H1 (cell line): ENCODE measurements around the gene SCN8A. TPM values are rescaled to one million over a fixed set of nuclear protein-coding genes. Genes with fewer than 3 reads are reported as not detected.
A peak's percentile ranks its signal among the peaks of the same experiment; 100 is the strongest.

Experiments used
- CTCF ChIA-PET: fragments of 300-600 bp; sonication (Branson Sonifier 250); formaldehyde crosslinking; loops from one replicate; lab custom pipeline; 2021; ENCODE audit not compliant: partially characterized antibody; lab: Charles Lee
- POLR2A ChIA-PET: fragments of 300-600 bp; sonication (Branson Sonifier 250); formaldehyde crosslinking; loops from one replicate; lab custom pipeline; 2021; ENCODE audit warnings: inconsistent platforms; ENCODE audit not compliant: partially characterized antibody; lab: Charles Lee
- DNase-seq, 2 experiments: peaks; one replicate each; pipeline versions ENCODE4 v3.0.0 to v3.0.0-alpha.2; 2010 to 2022; ENCODE audit warnings: low spot score in 2 of 2, low read depth in 1 of 2, mixed read lengths in 1 of 2
- FAIRE-seq: peaks from 2 replicates; lab custom pipeline; 2011; peaks lifted over from hg19 to GRCh38; lab: Jason Lieb, UNC
- H2AFZ ChIP-seq: 2 replicates; pipeline ENCODE4 v1.8.1; 2012; ENCODE audit warnings: low read length, inconsistent platforms
- H2AK5ac ChIP-seq: 2 replicates; pipeline ENCODE4 v1.6.1; 2013; ENCODE audit warnings: low read depth, low read length
- H2BK120ac ChIP-seq: replicated peaks from 2 replicates; pipeline ENCODE3; 2013; ENCODE audit warnings: low read depth, low read length, inconsistent platforms
- H2BK12ac ChIP-seq: 2 replicates; pipeline ENCODE4 v1.6.1; 2013; ENCODE audit warnings: low read depth, low read length
- H2BK15ac ChIP-seq: 2 replicates; pipeline ENCODE4 v1.6.1; 2013; ENCODE audit warnings: low read length
- H2BK20ac ChIP-seq: 2 replicates; pipeline ENCODE4 v1.6.1; 2013; ENCODE audit warnings: low read length
- H2BK5ac ChIP-seq: 2 replicates; pipeline ENCODE4 v1.6.1; 2013; ENCODE audit warnings: low read depth, low read length
- H3K14ac ChIP-seq: 2 replicates; pipeline ENCODE4 v1.6.1; 2013; ENCODE audit warnings: inconsistent platforms; ENCODE audit not compliant: insufficient read length
- H3K18ac ChIP-seq: 2 replicates; pipeline ENCODE4 v1.6.1; 2013; ENCODE audit warnings: low read length; ENCODE audit errors: extremely low read depth
- H3K23ac ChIP-seq: 2 replicates; pipeline ENCODE4 v1.6.1; 2013; ENCODE audit warnings: inconsistent platforms; ENCODE audit not compliant: insufficient read length
- H3K23me2 ChIP-seq: 2 replicates; pipeline ENCODE4 v1.6.1; 2013; ENCODE audit warnings: low read depth, low read length
- H3K27ac ChIP-seq: 2 replicates; pipeline ENCODE4 v1.6.1; 2011; ENCODE audit warnings: low read depth, low read length, inconsistent platforms
- H3K27me3 ChIP-seq, 4 experiments: replicated peaks in 1 of 4; 1 replicate in 1 of 4; 2 replicates in 3 of 4; pipeline versions ENCODE4 v1.6.1 to v1.8.1; 2011 to 2013; ENCODE audit warnings: low read length in 3 of 4, mild to moderate bottlenecking in 3 of 4, inconsistent platforms in 2 of 4, mixed read lengths in 2 of 4, moderate library complexity in 1 of 4; ENCODE audit not compliant: control insufficient read depth in 3 of 4, insufficient read depth in 3 of 4; ENCODE audit errors: extremely low read depth in 1 of 4
- H3K36me3 ChIP-seq, 4 experiments: 2 replicates each; pipeline versions ENCODE4 v1.6.1 to v1.8.1; 2011 to 2013; ENCODE audit warnings: mild to moderate bottlenecking in 4 of 4, low read length in 3 of 4, moderate library complexity in 2 of 4, control low read depth in 1 of 4, inconsistent platforms in 1 of 4; ENCODE audit not compliant: insufficient read depth in 4 of 4, control insufficient read depth in 2 of 4
- H3K4ac ChIP-seq: replicated peaks from 2 replicates; pipeline ENCODE3; 2013; ENCODE audit warnings: low read length, low read depth, mixed read lengths, inconsistent platforms; ENCODE audit not compliant: insufficient read length
- H3K4me1 ChIP-seq, 4 experiments: replicated peaks in 1 of 4; 1 replicate in 1 of 4; 2 replicates in 3 of 4; pipeline versions ENCODE4 v1.6.1 to v1.8.1; 2011 to 2013; ENCODE audit warnings: low read length in 3 of 4, inconsistent platforms in 2 of 4, mixed read lengths in 1 of 4; ENCODE audit not compliant: insufficient read depth in 4 of 4, control insufficient read depth in 3 of 4
- H3K4me2 ChIP-seq, 2 experiments: 2 replicates each; pipeline versions ENCODE4 v1.6.1 to v1.8.1; 2011 to 2013; ENCODE audit warnings: low read depth in 2 of 2, low read length in 2 of 2, control low read depth in 1 of 2, inconsistent platforms in 1 of 2, mild to moderate bottlenecking in 1 of 2; ENCODE audit not compliant: insufficient read depth in 1 of 2
- H3K4me3 ChIP-seq, 4 experiments: fragments of 200-600, 300-600 bp in 1 of 4; sonication (generic), shearing (Covaris generic), sonication (Bioruptor Twin) in 1 of 4; 2 replicates each; pipeline versions ENCODE4 v1.5.1 to v1.8.1; 2011 to 2016; ENCODE audit warnings: low read length in 4 of 4, low read depth in 3 of 4, control low read depth in 2 of 4, inconsistent platforms in 2 of 4, mild to moderate bottlenecking in 2 of 4, mixed read lengths in 1 of 4, moderate library complexity in 1 of 4; ENCODE audit not compliant: insufficient read depth in 2 of 4; ENCODE audit errors: extremely low read depth in 1 of 4
- H3K56ac ChIP-seq: replicated peaks from 2 replicates; pipeline ENCODE3; 2013; ENCODE audit warnings: low read depth, mild to moderate bottlenecking, mixed read lengths, low read length, inconsistent platforms; ENCODE audit not compliant: insufficient read length
- H3K79me1 ChIP-seq: 2 replicates; pipeline ENCODE4 v1.6.1; 2013; ENCODE audit warnings: low read depth, low read length, control low read depth
- H3K79me2 ChIP-seq, 2 experiments: 2 replicates each; pipeline versions ENCODE4 v1.6.1 to v1.8.1; 2012 to 2013; ENCODE audit warnings: low read length in 2 of 2, mild to moderate bottlenecking in 2 of 2, inconsistent platforms in 1 of 2; ENCODE audit not compliant: insufficient read depth in 2 of 2, control insufficient read depth in 1 of 2
- H3K9ac ChIP-seq, 4 experiments: replicated peaks in 1 of 4; 1 replicate in 1 of 4; 2 replicates in 3 of 4; pipeline versions ENCODE4 v1.6.1 to v1.8.1; 2011 to 2013; ENCODE audit warnings: low read depth in 3 of 4, low read length in 3 of 4, control low read depth in 2 of 4, mild to moderate bottlenecking in 2 of 4, moderate library complexity in 2 of 4, inconsistent platforms in 1 of 4; ENCODE audit errors: extremely low read depth in 1 of 4
- H3K9me3 ChIP-seq, 2 experiments: 2 replicates each; pipeline versions ENCODE4 v1.6.1 to v1.8.1; 2012 to 2013; ENCODE audit warnings: mild to moderate bottlenecking in 2 of 2, moderate library complexity in 2 of 2, control low read depth in 1 of 2, inconsistent platforms in 1 of 2, low read depth in 1 of 2, low read length in 1 of 2, mixed read lengths in 1 of 2; ENCODE audit not compliant: insufficient read depth in 2 of 2
- H4K20me1 ChIP-seq, 2 experiments: replicated peaks in 1 of 2; 2 replicates each; pipeline versions ENCODE3 to v1.8.1; 2011 to 2013; ENCODE audit warnings: inconsistent platforms in 2 of 2, low read length in 2 of 2, mild to moderate bottlenecking in 1 of 2; ENCODE audit not compliant: insufficient read depth in 2 of 2, control insufficient read depth in 1 of 2
- H4K5ac ChIP-seq: 2 replicates; pipeline ENCODE4 v1.6.1; 2013; ENCODE audit warnings: low read length, low read depth, mixed read lengths, inconsistent platforms; ENCODE audit not compliant: insufficient read length
- H4K8ac ChIP-seq: 2 replicates; pipeline ENCODE4 v1.8.0; 2013; ENCODE audit warnings: mild to moderate bottlenecking, moderate library complexity, low read length, inconsistent platforms; ENCODE audit not compliant: insufficient read depth; ENCODE audit errors: extremely low read depth
- H4K91ac ChIP-seq: replicated peaks from 2 replicates; pipeline ENCODE3; 2013; ENCODE audit warnings: low read length, mixed read lengths, inconsistent platforms; ENCODE audit not compliant: insufficient read length
- ATF3 ChIP-seq: IDR thresholded peaks from 2 replicates; pipeline ENCODE4 v1.6.1; 2011; ENCODE audit warnings: low read depth, mild to moderate bottlenecking, low read length; ENCODE audit not compliant: insufficient read depth
- CEBPB ChIP-seq: IDR thresholded peaks from 2 replicates; pipeline ENCODE4 v1.6.1; 2012; ENCODE audit warnings: low read depth, low read length
- RFX5 ChIP-seq: IDR thresholded peaks from 2 replicates; pipeline ENCODE4 v1.6.1; 2011; ENCODE audit warnings: low read depth, low read length, improper control_type of control experiment, borderline replicate concordance
- WGBS, 2 experiments: shearing (Covaris generic) in 1 of 2; methylation state at CpG; one replicate each; pipeline versions ENCODE4 v1.1.6 to v1.1.7; 2013 to 2015; ENCODE audit warnings: low lambda C conversion rate in 2 of 2, mixed read lengths in 2 of 2, inconsistent platforms in 1 of 2, low coverage in 1 of 2, missing lambda C conversion rate in 1 of 2; ENCODE audit not compliant: insufficient replicate concordance in 2 of 2, insufficient coverage in 1 of 2, insufficient read length in 1 of 2; ENCODE audit errors: extremely low coverage in 1 of 2, missing lambda C conversion rate in 1 of 2; 5-methylcytosine and 5-hydroxymethylcytosine counted together
- polyA plus RNA-seq, 7 experiments: library from polyadenylated mRNA; depleted of rRNA in 3 of 7; stranded (reverse) in 5 of 7; unstranded in 2 of 7; fragments of >200 nt in 5 of 7; fragments of 200-250 nt in 2 of 7; gene quantifications; 1 replicate in 5 of 7; 2 replicates in 1 of 7; 4 replicates in 1 of 7; pipeline versions ENCODE4 v1.2.1 to v1.2.3, GENCODE V29; 2011 to 2013; ENCODE audit warnings: missing spikeins in 2 of 7, mixed read lengths in 2 of 7
- total RNA-seq: library from RNA; stranded (reverse); fragmentation: NEBNext Ultra II Directional; extraction: Animal tissue kit (Norgen Biotek cat#: 25700); gene quantifications from 2 replicates; pipeline ENCODE4 v1.2.1, GENCODE V29; 2021

Gene SCN8A
- total and polyA plus RNA-seq, 2 of the 8 experiments (the other 6 are each of a cell fraction or from before 2014, with no cell fraction given): 6.3 to 10.7 TPM

GRCh38 chr12:51667269-51667668, 76.2 kb downstream of the SCN8A start:
- no peak overlapping the region for H4K8ac ChIP-seq
- CTCF ChIA-PET: interaction anchor here (1.1 to 1.3 kb wide), 2 partner anchors 12 to 157 kb away, joined by 5 to 6 read pairs; no protein-coding TSS in a partner anchor
- FAIRE-seq (no peak), DNase-seq (no peak)
- H3K14ac ChIP-seq: no peak overlapping the region
- no peaks in the 10 kb centered on the region for H4K20me1 ChIP-seq
- no peak overlapping the region for H3K9ac ChIP-seq
- H3K4me2 ChIP-seq: no peak overlapping the region
- no peak overlapping the region for H2BK15ac ChIP-seq
- peaks cover 2% of the 10 kb centered on the region; the same call in 1 of the 2 replicates for H3K23me2 ChIP-seq
- peaks cover 0 to 8% (median 5%) of the 10 kb centered on the region in 4 experiments; a peak in 3 of 7 replicates for H3K4me1 ChIP-seq
- no peak overlapping the region for H3K4ac ChIP-seq
- H4K91ac ChIP-seq: no peak overlapping the region
- no peak overlapping the region for H4K5ac ChIP-seq
- no peak overlapping the region for H2AK5ac ChIP-seq
- no peak overlapping the region for H2AFZ ChIP-seq
- H3K4me3 ChIP-seq: no peak overlapping the region
- no peak overlapping the region for H2BK12ac ChIP-seq
- 85% methylated on average over 2 of the region's 2 CpGs; no CpG with 5 or more reads in 1 of the 2 experiments for WGBS, 2 experiments
- peaks cover 0 to 7% (median 1%) of the 10 kb centered on the region in 4 experiments; a peak in 3 of 8 replicates for H3K36me3 ChIP-seq
- H2BK120ac ChIP-seq: no peak overlapping the region
- H3K79me2 ChIP-seq: no peaks in the 10 kb centered on the region
- no peak overlapping the region for H3K18ac ChIP-seq
- no peak overlapping the region for H3K23ac ChIP-seq
- no peaks in the 10 kb centered on the region; the same call in 1 of the 2 replicates for H3K79me1 ChIP-seq
- no peak overlapping the region for H2BK20ac ChIP-seq
- no peaks in the 10 kb centered on the region for H3K27me3 ChIP-seq
- no peak overlapping the region for H3K27ac ChIP-seq
- no peaks in the 10 kb centered on the region for H3K9me3 ChIP-seq
- no peak overlapping the region for H3K56ac ChIP-seq
- TF ChIP-seq CEBPB (peak; percentile 77), RFX5 (no peak), ATF3 (0 out of 2 replicates have a peak, but pooled peaks have one; percentile 27)
- TF ChIP-seq, all 59 proteins: peak for 2
- H2BK5ac ChIP-seq: no peak overlapping the region
- POLR2A ChIA-PET: interaction anchor here (1.6 kb wide), 1 partner anchor 10 kb away, joined by 6 read pairs; no protein-coding TSS in a partner anchor
